GM23248 (cell line): ENCODE data around the gene DNAJB2.

ENCODE experiments used
- EZH2 ChIP-seq: fragments of 200-600 bp; sonication (generic); IDR thresholded peaks from 2 replicates; pipeline ENCODE4 v1.6.1; 2018; ENCODE audit warnings: antibody characterized with exemption, mild to moderate bottlenecking; ENCODE audit not compliant: insufficient read depth, poor library complexity, severe bottlenecking
- EZH2phosphoT487 ChIP-seq: fragments of 200-600 bp; sonication (generic); IDR thresholded peaks from 2 replicates; pipeline ENCODE4 v1.6.1; 2018; ENCODE audit warnings: antibody characterized with exemption, moderate library complexity, mild to moderate bottlenecking, low read depth; ENCODE audit not compliant: insufficient read depth

GRCh38 chr2:219245899-219246230, 33.3 kb upstream of the DNAJB2 start:
- no peak for TF ChIP-seq EZH2
- TF ChIP-seq EZH2phosphoT487: no peak
